WI38 (cell line): Measurements from ENCODE around the gene SDK2.

Experiments
- H3K4me3 ChIP-seq: 2 replicates; pipeline ENCODE4 v1.5.1; 2011; ENCODE audit warnings: low read depth, mild to moderate bottlenecking, control low read depth, low read length
- TF ChIP-seq, protein P1 (sequence below): IDR thresholded peaks from 2 replicates; pipeline ENCODE4 v1.5.1; 2012; ENCODE audit warnings: low read depth, mild to moderate bottlenecking, control low read depth, low read length

The SDK2 gene

DNA sequence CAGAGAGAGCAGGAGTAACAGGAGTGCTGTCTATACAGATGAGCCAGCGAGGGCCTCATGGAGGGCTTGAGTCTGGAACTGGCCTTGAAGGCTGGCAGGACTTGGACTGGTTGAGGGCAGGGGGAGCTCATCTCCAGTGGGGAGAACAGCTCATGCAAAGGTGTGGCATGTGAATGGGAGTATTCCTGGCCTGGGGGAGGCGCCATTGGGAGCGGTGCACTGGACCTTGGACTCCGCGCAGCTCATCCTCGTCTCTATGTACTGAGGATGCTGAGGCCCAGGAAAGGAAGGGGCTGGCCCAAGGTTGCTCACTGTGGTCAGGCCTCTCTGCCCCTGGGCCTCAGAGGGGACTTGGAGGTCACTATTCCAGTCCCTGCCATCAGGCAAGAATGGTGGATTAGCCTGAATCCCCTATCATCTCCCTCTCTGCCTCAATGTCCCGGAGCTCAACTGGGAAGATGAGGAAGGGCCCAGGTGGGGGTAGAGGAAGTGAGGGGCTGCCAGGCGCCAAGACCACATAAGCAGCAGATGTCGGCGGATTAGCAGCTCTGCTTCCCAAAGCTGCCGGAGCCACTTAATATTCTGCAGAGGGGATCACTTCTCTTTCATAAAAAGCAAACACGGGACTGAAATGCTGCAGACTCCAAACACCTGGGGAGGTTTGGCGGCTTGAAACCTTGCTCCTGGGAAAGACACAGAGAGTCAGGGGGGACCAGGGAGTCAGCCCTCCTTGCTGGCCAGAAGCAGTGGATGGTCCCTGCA, 88.9 kb downstream of the SDK2 start:
- TF ChIP-seq, protein P1, sequence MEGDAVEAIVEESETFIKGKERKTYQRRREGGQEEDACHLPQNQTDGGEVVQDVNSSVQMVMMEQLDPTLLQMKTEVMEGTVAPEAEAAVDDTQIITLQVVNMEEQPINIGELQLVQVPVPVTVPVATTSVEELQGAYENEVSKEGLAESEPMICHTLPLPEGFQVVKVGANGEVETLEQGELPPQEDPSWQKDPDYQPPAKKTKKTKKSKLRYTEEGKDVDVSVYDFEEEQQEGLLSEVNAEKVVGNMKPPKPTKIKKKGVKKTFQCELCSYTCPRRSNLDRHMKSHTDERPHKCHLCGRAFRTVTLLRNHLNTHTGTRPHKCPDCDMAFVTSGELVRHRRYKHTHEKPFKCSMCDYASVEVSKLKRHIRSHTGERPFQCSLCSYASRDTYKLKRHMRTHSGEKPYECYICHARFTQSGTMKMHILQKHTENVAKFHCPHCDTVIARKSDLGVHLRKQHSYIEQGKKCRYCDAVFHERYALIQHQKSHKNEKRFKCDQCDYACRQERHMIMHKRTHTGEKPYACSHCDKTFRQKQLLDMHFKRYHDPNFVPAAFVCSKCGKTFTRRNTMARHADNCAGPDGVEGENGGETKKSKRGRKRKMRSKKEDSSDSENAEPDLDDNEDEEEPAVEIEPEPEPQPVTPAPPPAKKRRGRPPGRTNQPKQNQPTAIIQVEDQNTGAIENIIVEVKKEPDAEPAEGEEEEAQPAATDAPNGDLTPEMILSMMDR, result no peak
- no peak overlapping the region for H3K4me3 ChIP-seq

DNA sequence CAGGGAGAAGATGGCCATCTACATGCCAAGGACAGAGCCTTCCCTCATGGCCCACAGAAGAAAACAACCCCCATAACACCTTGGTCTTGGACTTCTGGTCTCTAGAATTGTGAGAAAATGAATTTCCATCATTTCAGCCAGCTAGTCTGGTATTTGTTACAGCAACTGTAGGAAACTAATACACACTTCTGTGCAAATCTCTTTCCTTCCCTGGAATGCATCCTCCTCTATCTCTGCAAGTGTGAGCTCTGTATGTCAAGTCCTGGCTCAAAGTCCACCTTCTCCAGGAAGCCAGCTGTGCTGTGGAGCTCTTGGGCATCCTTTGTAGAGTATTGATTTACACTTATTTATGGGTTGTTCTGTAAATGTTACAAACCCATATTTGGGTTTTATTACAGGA, 89.7 kb downstream of the SDK2 start:
- no peak overlapping the region for H3K4me3 ChIP-seq
- TF ChIP-seq, protein P1, result no peak

DNA sequence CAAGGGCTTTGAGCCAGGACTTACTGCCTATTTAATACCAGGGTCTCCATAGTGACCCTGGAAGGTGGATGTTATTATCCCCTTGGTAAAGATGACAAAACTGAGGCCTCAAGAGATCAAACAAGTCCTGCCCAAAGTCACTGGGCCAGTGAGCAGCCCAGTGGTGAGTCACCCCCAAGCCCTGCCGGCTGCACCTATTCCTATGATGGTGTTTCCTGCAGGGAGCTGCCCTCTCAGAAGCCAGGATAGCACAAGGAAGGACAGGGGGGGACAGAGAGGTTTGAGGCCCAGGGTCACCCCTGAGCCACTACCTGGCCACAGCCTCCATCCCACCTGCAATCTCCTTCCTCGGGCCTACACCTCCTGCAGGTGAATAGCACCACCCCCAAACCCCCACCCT, 90.9 kb downstream of the SDK2 start:
- no peak overlapping the region for H3K4me3 ChIP-seq
- TF ChIP-seq, protein P1, result no peak

DNA sequence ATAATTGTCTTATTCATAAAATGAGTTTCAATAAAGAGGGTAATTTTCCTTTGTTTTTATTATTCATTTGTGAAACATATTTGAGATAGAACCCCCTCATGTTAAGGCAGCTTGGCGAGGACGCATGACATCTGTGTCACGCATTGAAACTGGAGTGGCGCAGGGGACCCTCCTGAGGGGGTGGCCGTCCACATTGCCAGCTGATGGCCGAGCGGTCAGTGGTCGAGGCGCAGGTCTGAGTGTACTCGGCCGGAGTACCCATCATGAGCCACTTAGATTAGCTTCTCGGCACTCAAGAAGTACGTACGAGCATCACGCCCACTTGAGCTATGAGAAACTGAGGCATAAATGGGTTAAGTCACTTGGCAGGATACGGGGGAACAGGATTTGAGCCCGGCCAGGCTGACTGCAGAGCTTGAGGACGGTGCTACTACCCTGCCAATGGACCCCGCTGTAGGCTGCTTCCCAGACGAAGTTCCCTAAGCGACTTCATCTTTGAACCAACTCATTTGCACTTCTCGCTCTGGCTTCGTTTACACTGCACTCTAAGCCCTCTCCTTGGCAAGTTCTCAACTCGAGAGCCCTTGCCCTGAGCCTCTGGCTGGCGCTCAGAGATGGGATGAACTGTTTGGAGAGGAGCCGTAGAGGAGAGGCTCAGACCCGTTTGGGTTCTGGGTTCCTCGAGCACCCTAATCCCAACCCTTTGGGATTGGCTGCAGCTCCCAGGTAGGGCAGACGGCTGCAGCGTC, 91.8 kb downstream of the SDK2 start:
- TF ChIP-seq, protein P1, result no peak
- H3K4me3 ChIP-seq, result no peak overlapping the region

DNA sequence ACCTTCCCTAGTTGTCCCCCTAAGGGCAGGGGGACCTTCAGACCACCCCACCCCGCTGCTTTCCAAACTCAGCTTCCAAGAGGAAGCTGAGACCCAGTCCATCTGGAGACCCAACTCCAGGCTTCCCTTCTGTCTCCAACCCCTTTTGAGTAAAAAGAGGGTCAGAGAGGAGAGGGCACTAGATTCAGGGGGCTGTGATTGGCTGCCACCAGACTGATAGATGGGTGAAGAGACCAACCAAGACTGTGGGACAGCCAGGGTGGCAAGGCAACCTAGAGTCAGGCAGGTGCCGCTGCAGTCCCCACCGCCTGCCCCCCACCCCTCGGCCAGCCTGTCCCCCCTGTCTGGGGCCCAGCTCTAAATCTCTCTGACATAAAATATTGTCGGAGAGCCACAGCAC, 92.5 kb downstream of the SDK2 start:
- H3K4me3 ChIP-seq, result no peak overlapping the region
- TF ChIP-seq, protein P1, result no peak

DNA sequence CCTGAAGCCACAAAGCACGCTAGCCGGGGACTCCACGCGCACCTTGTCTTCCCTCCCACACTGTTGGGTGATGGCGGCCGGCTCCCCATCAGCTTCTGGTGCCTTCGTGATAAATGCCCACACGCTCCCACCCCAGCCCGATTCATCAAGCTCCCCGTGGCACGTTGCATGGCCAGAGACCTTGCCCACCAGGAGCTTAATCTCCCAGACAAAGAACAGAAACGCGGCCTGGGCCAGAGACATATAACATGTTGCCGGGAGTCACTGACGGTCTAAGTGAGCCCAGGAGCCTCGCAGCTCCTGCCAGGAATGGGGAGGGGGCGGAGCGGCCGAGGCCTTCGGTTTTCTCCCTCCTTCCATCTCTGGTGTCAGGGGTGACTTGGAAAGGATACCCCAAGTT, 93.1 kb downstream of the SDK2 start:
- H3K4me3 ChIP-seq, result no peak overlapping the region
- TF ChIP-seq, protein P1, result no peak

DNA sequence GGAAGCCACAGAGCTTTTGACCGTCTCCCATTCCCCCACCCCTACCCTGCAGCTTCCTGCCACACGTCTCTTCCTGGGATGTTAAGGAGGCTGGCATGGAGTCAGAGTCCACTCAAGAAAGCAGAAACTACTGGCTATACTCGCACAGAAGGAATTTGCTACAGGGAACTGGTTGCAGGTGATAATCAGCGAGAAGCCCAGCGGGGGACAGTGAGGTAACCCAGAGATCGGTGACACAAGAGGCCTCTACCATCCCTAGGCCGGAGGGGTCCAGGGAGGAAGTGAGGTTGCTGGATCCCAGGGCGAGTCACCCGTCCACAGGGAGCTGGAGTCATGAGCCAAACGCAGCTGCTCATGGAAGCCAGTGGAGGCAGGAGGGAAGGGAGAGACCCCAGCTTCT, 93.7 kb downstream of the SDK2 start:
- no peak overlapping the region for H3K4me3 ChIP-seq
- TF ChIP-seq, protein P1, result no peak
